Thyroid gland (tissue), 4 donors: ENCODE results near the gene TNPO1.

ENCODE experiments used
- POLR2A ChIP-seq, 2 donors: fragments of 450-650 bp; IDR thresholded peaks; one replicate each; pipeline ENCODE4 v1.6.1; 2017; ENCODE audit warnings: antibody characterized with exemption in 2 of 2, mild to moderate bottlenecking in 2 of 2, moderate library complexity in 1 of 2
- TF ChIP-seq, protein P1 (sequence below), 6 experiments: fragments of 200-600 bp in 3 of 6; fragments of 450-650 bp in 3 of 6; sonication (generic) in 3 of 6; IDR thresholded peaks; one replicate each; pipeline ENCODE4 v1.5.1; 2016 to 2019; ENCODE audit warnings: antibody characterized with exemption in 6 of 6, mild to moderate bottlenecking in 2 of 6, inconsistent platforms in 1 of 6, moderate library complexity in 1 of 6

GRCh38 chr5:72852356-72852755 lies 35.9 kb downstream of the TNPO1 start:
- TF ChIP-seq, protein P1, sequence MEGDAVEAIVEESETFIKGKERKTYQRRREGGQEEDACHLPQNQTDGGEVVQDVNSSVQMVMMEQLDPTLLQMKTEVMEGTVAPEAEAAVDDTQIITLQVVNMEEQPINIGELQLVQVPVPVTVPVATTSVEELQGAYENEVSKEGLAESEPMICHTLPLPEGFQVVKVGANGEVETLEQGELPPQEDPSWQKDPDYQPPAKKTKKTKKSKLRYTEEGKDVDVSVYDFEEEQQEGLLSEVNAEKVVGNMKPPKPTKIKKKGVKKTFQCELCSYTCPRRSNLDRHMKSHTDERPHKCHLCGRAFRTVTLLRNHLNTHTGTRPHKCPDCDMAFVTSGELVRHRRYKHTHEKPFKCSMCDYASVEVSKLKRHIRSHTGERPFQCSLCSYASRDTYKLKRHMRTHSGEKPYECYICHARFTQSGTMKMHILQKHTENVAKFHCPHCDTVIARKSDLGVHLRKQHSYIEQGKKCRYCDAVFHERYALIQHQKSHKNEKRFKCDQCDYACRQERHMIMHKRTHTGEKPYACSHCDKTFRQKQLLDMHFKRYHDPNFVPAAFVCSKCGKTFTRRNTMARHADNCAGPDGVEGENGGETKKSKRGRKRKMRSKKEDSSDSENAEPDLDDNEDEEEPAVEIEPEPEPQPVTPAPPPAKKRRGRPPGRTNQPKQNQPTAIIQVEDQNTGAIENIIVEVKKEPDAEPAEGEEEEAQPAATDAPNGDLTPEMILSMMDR (IDR thresholded peaks at IDR 0.05) = no peak
- no peak for TF ChIP-seq POLR2A (IDR thresholded peaks at IDR 0.05)
